Middle frontal gyrus (tissue), 1 donor: ENCODE data around the gene DTL.

Experiments
- DNase-seq: peaks from one replicate; pipeline ENCODE4 v3.0.0-alpha.2; 2015; ENCODE audit warnings: low spot score; ENCODE audit errors: extremely low spot score

Gene DTL

GRCh38 chr1:212089560-212090163, 54.1 kb downstream of the DTL start:
- no peak for DNase-seq

- DNase-seq, result no peak
Observed at GRCh38 chr1:212091438-212092121, 56.0 kb downstream of the DTL start.

DNA sequence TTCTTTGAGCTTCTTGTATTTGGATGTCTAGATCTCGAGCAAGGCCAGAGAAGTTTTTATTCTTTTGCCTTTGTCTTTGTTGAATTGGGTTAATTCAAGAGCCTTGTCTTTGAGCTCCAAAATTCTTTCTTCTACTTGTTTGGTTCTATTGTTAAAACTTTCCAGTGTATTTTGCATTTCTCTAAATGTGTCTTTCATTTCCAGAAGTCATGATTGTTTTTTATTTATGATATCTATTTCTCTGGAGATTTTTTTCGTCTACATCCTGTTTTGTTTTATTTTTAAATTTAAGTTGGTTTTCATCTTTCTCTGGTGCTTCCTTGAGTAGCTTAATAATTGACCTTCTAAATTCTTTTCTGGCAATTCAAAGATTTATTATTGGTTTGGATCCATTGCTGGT, 61.8 kb downstream of the DTL start:
- no peak for DNase-seq

DNA sequence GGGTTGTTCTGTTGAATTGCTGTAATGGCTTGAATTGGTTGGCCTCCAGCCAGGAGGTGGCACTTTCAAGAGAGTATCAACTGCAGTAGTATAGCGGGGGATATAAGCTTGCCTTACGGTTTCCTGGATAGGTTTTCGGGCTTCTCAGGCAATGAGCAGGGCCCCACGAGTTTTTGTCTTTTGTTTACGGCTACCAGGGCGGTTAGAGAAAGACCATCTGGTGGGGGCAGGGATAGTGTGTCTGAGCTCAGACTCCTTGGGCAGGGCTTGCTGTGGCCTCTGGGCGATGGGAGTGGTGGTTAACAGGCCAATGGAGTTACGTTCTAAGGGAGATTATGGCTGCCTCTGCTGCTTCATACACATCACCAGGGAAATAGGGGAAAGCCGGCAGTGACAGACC, 62.8 kb downstream of the DTL start:
- DNase-seq, result no peak

- no peak for DNase-seq
Observed at GRCh38 chr1:212098771-212099170, 63.2 kb downstream of the DTL start.

- DNase-seq, result no peak
Observed at GRCh38 chr1:212101251-212101650, 65.7 kb downstream of the DTL start.

DNA sequence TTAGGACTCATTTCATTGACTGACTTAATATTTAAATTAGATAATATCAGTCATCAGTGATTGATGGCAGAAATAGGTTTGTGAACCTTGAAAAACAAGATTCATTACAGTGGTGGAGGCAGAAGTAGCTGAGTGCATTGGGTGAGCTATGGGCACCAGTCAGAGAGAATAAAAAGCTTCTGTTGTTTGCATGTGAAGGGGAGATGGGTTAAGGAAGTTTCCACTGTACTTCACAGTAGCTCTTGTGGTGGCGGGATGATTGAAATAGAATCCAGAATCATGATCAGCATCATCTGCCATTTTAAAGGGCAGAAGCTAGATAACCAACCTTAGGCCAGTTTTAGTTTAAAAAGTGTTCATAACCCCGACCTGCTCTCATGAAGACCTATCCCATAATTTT, 66.2 kb downstream of the DTL start:
- DNase-seq, result no peak

DNA sequence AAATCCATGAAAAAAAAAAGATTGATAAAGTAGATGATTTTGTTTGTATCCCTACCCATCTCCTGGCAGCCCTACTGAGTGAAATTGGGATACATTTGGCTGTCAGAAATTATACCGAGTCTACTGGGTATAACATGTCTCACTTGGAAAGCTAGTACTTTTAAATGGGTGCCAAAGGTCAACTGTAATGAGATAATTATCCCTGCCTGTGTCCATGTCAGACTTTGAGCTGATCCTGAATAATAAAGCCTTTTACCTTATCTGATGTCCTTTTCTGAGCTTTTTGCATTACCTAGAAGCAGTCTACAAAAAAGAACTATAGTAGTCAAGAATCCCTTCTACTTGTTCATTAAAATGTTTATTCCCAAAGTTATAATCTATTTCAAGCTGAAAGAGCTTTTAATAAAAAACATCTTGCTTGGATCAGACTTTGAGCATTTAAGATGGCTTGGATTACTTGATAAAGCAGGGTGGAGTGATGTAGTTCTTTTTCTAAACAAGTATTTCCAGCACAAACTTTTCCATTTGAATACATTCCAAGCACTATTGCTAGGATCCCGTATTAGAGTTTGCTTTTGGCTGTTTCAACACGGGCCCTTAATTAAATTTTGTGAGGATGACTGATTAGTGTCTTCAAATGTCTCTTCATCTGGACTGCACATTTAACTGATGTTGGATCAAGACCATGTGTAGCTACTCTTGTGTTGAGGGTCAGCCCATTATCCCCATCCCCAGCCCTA, 69.2 kb downstream of the DTL start:
- DNase-seq, result no peak

- DNase-seq, result no peak
Observed at GRCh38 chr1:212106286-212106792, 70.8 kb downstream of the DTL start.

DNA sequence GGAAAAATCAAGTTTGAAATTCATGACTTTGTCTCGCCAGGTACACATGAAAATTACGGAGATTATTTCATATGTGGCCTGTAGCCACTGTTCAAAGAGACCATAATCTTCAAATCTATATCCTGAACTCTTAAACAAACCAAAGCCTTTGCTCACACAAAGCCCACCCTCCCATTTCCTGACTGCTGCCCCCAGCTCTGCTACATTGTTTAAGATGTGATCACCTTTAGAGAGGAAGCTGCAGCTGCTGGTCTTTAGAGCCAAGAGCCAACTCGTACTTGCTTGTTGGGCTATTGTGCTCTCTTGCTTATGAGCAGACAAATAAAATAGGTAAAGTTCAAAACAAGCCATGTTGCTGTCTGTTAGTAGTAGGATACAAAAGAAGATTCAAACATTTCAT, 71.9 kb downstream of the DTL start:
- no peak for DNase-seq

GRCh38 chr1:212108187-212108586, 72.6 kb downstream of the DTL start:
- DNase-seq, result no peak

DNA sequence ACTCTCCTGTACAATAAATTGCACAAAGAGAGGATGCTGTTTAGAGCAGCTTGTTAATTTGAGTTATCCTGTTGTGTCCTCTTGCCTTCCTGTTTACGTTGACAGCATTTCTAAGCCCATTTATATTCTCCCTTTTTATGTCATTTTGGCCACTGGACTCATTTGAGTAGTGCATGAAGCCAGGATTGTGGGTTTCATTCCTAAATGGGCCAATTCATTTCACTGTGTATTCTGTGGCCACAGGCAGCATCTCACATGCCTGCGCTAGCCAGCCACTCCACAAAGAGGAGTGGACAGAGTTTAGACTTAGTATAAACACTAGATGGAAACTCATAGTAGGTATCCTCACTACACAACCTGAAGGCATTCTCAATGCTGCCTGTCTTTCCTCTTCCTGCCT, 73.4 kb downstream of the DTL start:
- DNase-seq, result no peak

DNA sequence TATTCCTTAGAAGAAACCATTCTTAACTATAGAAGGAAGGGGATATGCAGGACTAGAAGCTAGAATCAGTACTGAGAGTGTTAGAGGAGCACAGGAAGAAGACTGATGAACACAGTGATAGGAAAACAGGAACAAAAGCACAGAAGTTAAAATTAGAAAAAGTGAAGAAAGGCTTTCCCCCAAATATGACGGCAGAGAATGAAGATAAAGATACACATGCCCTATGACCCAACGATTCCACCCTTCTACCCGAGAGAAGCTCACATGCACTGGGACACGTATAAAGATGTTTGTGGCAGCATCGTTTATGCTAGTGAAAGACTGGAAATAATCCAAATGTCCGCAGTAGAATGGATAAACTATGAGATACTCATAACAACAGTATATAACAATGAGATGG, 74.2 kb downstream of the DTL start:
- no peak for DNase-seq

DNA sequence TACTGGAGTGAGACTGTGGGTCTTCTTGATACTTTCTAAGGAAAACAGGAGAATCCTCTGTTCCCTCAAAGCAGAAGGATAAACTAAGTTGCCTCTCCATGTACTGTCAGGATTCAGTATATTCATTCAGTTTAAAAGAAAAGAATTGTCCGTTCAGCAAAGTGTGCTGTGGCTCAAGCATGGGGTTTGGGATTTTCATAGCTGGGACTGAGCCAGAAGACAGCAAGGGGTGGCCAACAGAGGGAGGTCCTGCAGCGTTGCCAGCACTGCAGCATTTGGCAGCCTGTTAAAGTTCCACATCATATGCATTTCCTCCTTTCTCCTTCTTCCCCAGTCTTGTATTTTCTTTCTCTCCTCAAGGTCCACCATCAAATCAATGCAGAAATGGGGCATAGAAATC, 75.1 kb downstream of the DTL start:
- DNase-seq, result no peak

GRCh38 chr1:212111536-212111935, 76.0 kb downstream of the DTL start:
- DNase-seq, result no peak

DNA sequence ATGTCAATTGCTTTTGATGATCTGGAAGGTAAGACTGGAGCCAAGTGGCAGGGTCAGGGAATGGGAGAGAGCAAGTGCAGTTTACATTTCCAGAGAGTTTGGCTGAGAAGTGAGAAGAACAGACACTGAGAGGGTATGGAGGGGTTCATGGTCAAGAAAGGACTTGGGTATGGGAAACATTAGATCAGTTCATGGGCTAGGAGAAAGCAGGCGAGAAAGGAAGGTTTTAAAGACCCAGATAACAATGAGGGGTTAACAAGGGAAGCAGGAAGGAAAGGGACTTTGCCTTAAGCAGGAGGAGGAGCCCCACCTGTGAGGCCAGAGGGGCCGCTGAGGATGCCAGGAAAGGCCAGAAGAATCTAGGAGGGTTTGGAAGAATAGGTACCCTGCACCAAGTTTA, 78.2 kb downstream of the DTL start:
- DNase-seq, result no peak

GRCh38 chr1:212118167-212118871, 82.8 kb downstream of the DTL start:
- no peak for DNase-seq

GRCh38 chr1:212118872-212119260, 83.3 kb downstream of the DTL start:
- no peak for DNase-seq

GRCh38 chr1:212119397-212119837, 83.9 kb downstream of the DTL start:
- DNase-seq, result no peak

DNA sequence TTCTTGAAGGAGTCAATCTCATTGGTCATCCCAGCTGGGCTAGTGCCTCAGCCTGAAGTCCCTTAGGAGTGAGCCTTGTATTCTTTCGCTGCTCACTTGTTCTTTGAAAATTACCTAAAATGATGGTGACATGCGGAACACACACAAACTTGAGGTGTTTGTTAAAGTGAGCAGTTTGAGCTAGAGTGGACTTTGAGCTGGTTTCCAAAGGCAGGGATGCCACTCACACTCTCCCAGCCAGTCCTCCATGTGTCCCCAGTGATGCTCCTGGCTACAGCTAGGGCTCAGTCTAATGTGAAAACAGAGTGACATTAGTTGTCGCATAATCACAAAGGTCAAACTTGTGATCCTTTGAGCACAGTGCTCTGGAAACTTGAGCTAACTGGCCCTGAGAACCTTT, 84.3 kb downstream of the DTL start:
- DNase-seq, result no peak

- no peak for DNase-seq
Observed at GRCh38 chr1:212121779-212122178, 86.2 kb downstream of the DTL start.
